K562 (cell line): ENCODE measurements around the gene OR10J1. TPM values are rescaled to one million over a fixed set of nuclear protein-coding genes. Genes with fewer than 3 reads are reported as not detected.

Experiments used
- ATAC-seq: fragments of 200-7000 bp; cut with Tn5 transposase; 3 replicates; pipeline ENCODE4 v1.9.1; 2020; ENCODE audit warnings: moderate library complexity
- BruUV-seq: library from RNA; stranded (reverse); fragments of 400-500 nt; replicated peaks from 2 replicates; lab custom pipeline; 2021; lab: Mats Ljungman, UMichigan
- CTCF ChIA-PET: fragments of 300-600 bp; formaldehyde crosslinking; extraction: SDS; loops from one replicate; lab custom pipeline; 2021; ENCODE audit warnings: low intra/inter-chr PET ratio; lab: Yijun Ruan, JAX
- POLR2A ChIA-PET: fragments of 300-600, 350-650 bp; sonication (Branson Sonifier 250); formaldehyde crosslinking; extraction: SDS; loops from one replicate; lab custom pipeline; 2021; ENCODE audit warnings: antibody characterized with exemption, inconsistent platforms; lab: Yijun Ruan, JAX
- DNase-seq, 4 experiments: peaks; one replicate each; pipeline versions ENCODE4 v3.0.0 to v3.0.0-alpha.2; 2011 to 2018; ENCODE audit warnings: low spot score in 3 of 4, mixed read lengths in 3 of 4; ENCODE audit errors: extremely low read depth in 1 of 4
- FAIRE-seq: peaks from 2 replicates; lab custom pipeline; 2011; peaks lifted over from hg19 to GRCh38; lab: Jason Lieb, UNC
- H2AFZ ChIP-seq: 2 replicates; pipeline ENCODE4 v1.6.0; 2011; ENCODE audit warnings: low read depth, low read length, control low read depth, inconsistent platforms
- H3K27ac ChIP-seq: fragments of 200-600 bp; 3 replicates; pipeline ENCODE4 v1.8.0; 2011; ENCODE audit warnings: low read depth, mild to moderate bottlenecking, control low read depth, inconsistent platforms, low read length, moderate library complexity, mixed read lengths; ENCODE audit errors: extremely low read depth
- H3K27me3 ChIP-seq, 2 experiments: fragments of 300-600 bp in 1 of 2; 2 replicates in 1 of 2; 3 replicates in 1 of 2; pipeline versions ENCODE4 v1.6.0 to v1.8.0; 2011; ENCODE audit warnings: inconsistent platforms in 2 of 2, low read length in 2 of 2, mild to moderate bottlenecking in 1 of 2, mixed read lengths in 1 of 2, moderate library complexity in 1 of 2; ENCODE audit not compliant: control insufficient read depth in 2 of 2, insufficient read depth in 2 of 2
- H3K36me3 ChIP-seq: fragments of 300-600 bp; 3 replicates; pipeline ENCODE4 v1.8.0; 2011; ENCODE audit warnings: mild to moderate bottlenecking, low read length, inconsistent platforms; ENCODE audit not compliant: control insufficient read depth, insufficient read depth
- H3K4me1 ChIP-seq, 2 experiments: fragments of 200-600 bp in 1 of 2; replicated peaks in 1 of 2; 2 replicates in 1 of 2; 3 replicates in 1 of 2; pipeline versions ENCODE4 v1.5.1 to v1.8.0; 2011; ENCODE audit warnings: inconsistent platforms in 2 of 2, low read length in 2 of 2, mild to moderate bottlenecking in 1 of 2, mixed read lengths in 1 of 2, moderate library complexity in 1 of 2; ENCODE audit not compliant: control insufficient read depth in 2 of 2, insufficient read depth in 2 of 2
- H3K4me2 ChIP-seq: 2 replicates; pipeline ENCODE4 v1.6.1; 2011; ENCODE audit warnings: low read length, control low read depth, inconsistent platforms, mixed read lengths; ENCODE audit not compliant: insufficient read depth
- H3K4me3 ChIP-seq: fragments of 200-600 bp; sonication (generic), shearing (Covaris generic); 2 replicates; pipeline ENCODE4 v1.5.1; 2016; ENCODE audit warnings: control low read depth, inconsistent platforms
- H3K79me2 ChIP-seq: fragments of 200-600 bp; 3 replicates; pipeline ENCODE4 v1.8.0; 2011; ENCODE audit warnings: low read length, inconsistent platforms; ENCODE audit not compliant: control insufficient read depth, insufficient read depth
- H3K9ac ChIP-seq, 2 experiments: 2 replicates each; pipeline versions ENCODE4 v1.6.0 to v1.6.1; 2011; ENCODE audit warnings: low read depth in 2 of 2, low read length in 2 of 2, control low read depth in 1 of 2, inconsistent platforms in 1 of 2, mild to moderate bottlenecking in 1 of 2, mixed read lengths in 1 of 2; ENCODE audit not compliant: insufficient read depth in 1 of 2
- H3K9me1 ChIP-seq: one replicate; pipeline ENCODE4 v1.6.0; 2011; ENCODE audit warnings: inconsistent platforms, mild to moderate bottlenecking, low read length, moderate library complexity; ENCODE audit not compliant: control insufficient read depth, insufficient read depth
- H3K9me3 ChIP-seq: replicated peaks from 2 replicates; pipeline ENCODE4 v1.5.1; 2011; ENCODE audit warnings: low read depth, low read length, inconsistent platforms; ENCODE audit not compliant: control insufficient read depth, insufficient read depth
- H4K20me1 ChIP-seq: replicated peaks from 2 replicates; pipeline ENCODE4 v1.6.1; 2011; ENCODE audit warnings: low read length, inconsistent platforms, mixed read lengths; ENCODE audit not compliant: control insufficient read depth, insufficient read depth
- C11orf30 ChIP-seq: fragments of 450-650 bp; IDR thresholded peaks from 2 replicates; pipeline ENCODE4 v1.6.1; 2016; ENCODE audit warnings: low read depth, mild to moderate bottlenecking
- DACH1 ChIP-seq: fragments of 450-650 bp; IDR thresholded peaks from 2 replicates; pipeline ENCODE4 v1.6.1; 2018; ENCODE audit not compliant: partially characterized antibody
- FOSL1 ChIP-seq: fragments of 200-800 bp; sonication (Bioruptor generic); conservative IDR thresholded peaks from 2 replicates; pipeline ENCODE4 v1.6.1; 2016; ENCODE audit warnings: missing genetic modification characterization, missing compliant biosample characterization
- LEF1 ChIP-seq: fragments of 450-650 bp; IDR thresholded peaks from 2 replicates; pipeline ENCODE4 v1.6.1; 2016; ENCODE audit warnings: mild to moderate bottlenecking
- MYC ChIP-seq, 2 experiments: fragments of 250-450 bp in 1 of 2; sonication (Bioruptor Pico) in 1 of 2; IDR thresholded peaks; 2 replicates each; pipeline versions ENCODE4 v1.5.1 to v1.6.1; 2012 to 2021; ENCODE audit warnings: low read depth in 2 of 2, borderline replicate concordance in 1 of 2, improper control_type of control experiment in 1 of 2, low read length in 1 of 2, mild to moderate bottlenecking in 1 of 2, moderate library complexity in 1 of 2
- NFXL1 ChIP-seq: fragments of 450-650 bp; formaldehyde crosslinking; IDR thresholded peaks from 2 replicates; pipeline ENCODE4 v1.4.0; 2021; ENCODE audit warnings: mild to moderate bottlenecking
- SIX5 ChIP-seq, 2 experiments: IDR thresholded peaks; 2 replicates each; pipeline ENCODE4 v1.6.1; 2011; ENCODE audit warnings: low read length in 2 of 2, borderline replicate concordance in 1 of 2, low read depth in 1 of 2, mild to moderate bottlenecking in 1 of 2, moderate library complexity in 1 of 2; ENCODE audit not compliant: insufficient read depth in 1 of 2
- TAF9B ChIP-seq: fragments of 450-650 bp; IDR thresholded peaks from 2 replicates; pipeline ENCODE4 v1.6.1; 2018; ENCODE audit warnings: mild to moderate bottlenecking; ENCODE audit not compliant: partially characterized antibody
- TCFL5 ChIP-seq: fragments of 250-450 bp; sonication (Bioruptor Pico); conservative IDR thresholded peaks from 2 replicates; pipeline ENCODE4 v1.6.1; 2021; ENCODE audit warnings: mild to moderate bottlenecking, moderate library complexity, matching md5 sums
- ZNF184 ChIP-seq: sonication (generic); formaldehyde crosslinking; IDR thresholded peaks from 2 replicates; pipeline ENCODE4 v1.5.0; 2020; ENCODE audit warnings: missing genetic modification reagents
- ZNF316 ChIP-seq: fragments of 450-650 bp; IDR thresholded peaks from 2 replicates; pipeline ENCODE4 v1.6.1; 2016
- ZNF75A ChIP-seq: fragments of 450-650 bp; formaldehyde crosslinking; IDR thresholded peaks from 2 replicates; pipeline ENCODE4 v1.4.0; 2020; ENCODE audit warnings: mild to moderate bottlenecking
- WGBS: fragments of 100-300 bp; shearing (Covaris generic); methylation state at CpG from one replicate; pipeline ENCODE4 v1.1.6; 2016; ENCODE audit warnings: low coverage, mixed read lengths; ENCODE audit not compliant: insufficient coverage; ENCODE audit errors: missing lambda C conversion rate; 5-methylcytosine and 5-hydroxymethylcytosine counted together
- in situ Hi-C: fragments of 300-500 bp; cut with MboI; formaldehyde crosslinking; loops from 4 replicates; pipeline ENCODE4 v1.15.0; 2018; ENCODE audit warnings: inconsistent platforms, mixed read lengths
- intact Hi-C: fragments of 100-400 bp; cut with micrococcal nuclease; formaldehyde crosslinking; loops from 2 replicates; pipeline ENCODE4 v1.14.2; 2022
- polyA plus RNA-seq, 8 experiments: library from polyadenylated mRNA; depleted of rRNA in 4 of 8; stranded (reverse) in 5 of 8; unstranded in 3 of 8; fragments of >200 nt; fragmentation: Nextera tagmentation in 2 of 8; fragmentation: Illumina TruSeq in 1 of 8; extraction: Ambion mirVana in 2 of 8; extraction: Trizol in 1 of 8; gene quantifications; 2 replicates each; pipeline versions ENCODE4 v1.2.1 to v1.2.3, GENCODE V29; 2011 to 2014; ENCODE audit warnings: inconsistent platforms in 1 of 8, missing spikeins in 1 of 8
- total RNA-seq, 7 experiments: library from RNA; depleted of rRNA in 6 of 7; stranded (reverse); fragments of >200 nt in 6 of 7; fragmentation: Illumina TruSeq in 2 of 7; extraction: Trizol in 2 of 7; gene quantifications; 2 replicates each; pipeline versions ENCODE4 v1.2.1 to v1.2.3, GENCODE V29; 2011 to 2021; ENCODE audit warnings: low replicate concordance in 1 of 7
- TF ChIP-seq, protein P1 (sequence below): IDR thresholded peaks from 2 replicates; pipeline ENCODE4 v1.6.1; 2011; ENCODE audit warnings: borderline replicate concordance, low read depth, mild to moderate bottlenecking, moderate library complexity, low read length; ENCODE audit not compliant: insufficient read depth, poor library complexity, severe bottlenecking
- TF ChIP-seq, protein P2 (sequence below): IDR thresholded peaks from 2 replicates; pipeline ENCODE4 v1.6.1; 2011; ENCODE audit not compliant: insufficient read length; ENCODE audit errors: extremely low read depth

OR10J1 gene
- total and polyA plus RNA-seq, 9 of the 15 experiments (the other 6 are each of a cell fraction or from before 2014, with no cell fraction given): not detected

DNA sequence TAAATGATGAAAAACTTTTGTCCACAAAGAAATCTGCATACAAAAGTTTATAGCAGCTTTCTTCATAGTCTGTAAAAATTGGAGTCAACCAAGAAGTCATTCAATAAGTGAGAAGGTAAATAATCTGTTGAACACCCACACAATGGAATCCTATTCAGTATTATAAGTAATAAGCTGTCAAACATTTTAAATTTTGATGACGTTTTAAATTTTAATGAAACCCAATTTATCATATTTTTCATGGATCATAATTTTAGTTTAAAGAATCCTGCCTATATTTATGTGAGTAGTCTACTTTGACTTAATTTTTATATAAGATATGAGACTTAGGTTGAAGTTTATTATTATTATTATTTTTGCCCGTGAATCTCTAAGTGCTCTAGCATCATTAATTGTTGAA, 20.0 kb downstream of the OR10J1 start:
- intact Hi-C loops: no loop called here
- H3K9me1 ChIP-seq: no peaks in the 10 kb centered on the region
- H3K36me3 ChIP-seq: no peaks in the 10 kb centered on the region
- H3K4me1 ChIP-seq: no peaks in the 10 kb centered on the region
- no peak overlapping the region for H3K9ac ChIP-seq
- H3K4me3 ChIP-seq: no peak overlapping the region
- no peak overlapping the region for H3K27ac ChIP-seq
- no peak overlapping the region for H3K4me2 ChIP-seq
- no peaks in the 10 kb centered on the region for H4K20me1 ChIP-seq
- POLR2A ChIA-PET: no interaction called here
- TF ChIP-seq, protein P1, sequence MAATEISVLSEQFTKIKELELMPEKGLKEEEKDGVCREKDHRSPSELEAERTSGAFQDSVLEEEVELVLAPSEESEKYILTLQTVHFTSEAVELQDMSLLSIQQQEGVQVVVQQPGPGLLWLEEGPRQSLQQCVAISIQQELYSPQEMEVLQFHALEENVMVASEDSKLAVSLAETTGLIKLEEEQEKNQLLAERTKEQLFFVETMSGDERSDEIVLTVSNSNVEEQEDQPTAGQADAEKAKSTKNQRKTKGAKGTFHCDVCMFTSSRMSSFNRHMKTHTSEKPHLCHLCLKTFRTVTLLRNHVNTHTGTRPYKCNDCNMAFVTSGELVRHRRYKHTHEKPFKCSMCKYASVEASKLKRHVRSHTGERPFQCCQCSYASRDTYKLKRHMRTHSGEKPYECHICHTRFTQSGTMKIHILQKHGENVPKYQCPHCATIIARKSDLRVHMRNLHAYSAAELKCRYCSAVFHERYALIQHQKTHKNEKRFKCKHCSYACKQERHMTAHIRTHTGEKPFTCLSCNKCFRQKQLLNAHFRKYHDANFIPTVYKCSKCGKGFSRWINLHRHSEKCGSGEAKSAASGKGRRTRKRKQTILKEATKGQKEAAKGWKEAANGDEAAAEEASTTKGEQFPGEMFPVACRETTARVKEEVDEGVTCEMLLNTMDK: no peak
- TF ChIP-seq LEF1 (no peak), ZNF316 (peak; percentile 63), C11orf30 (peak; percentile 16; the same call in 1 of the 2 replicates)
- no peak overlapping the region for H2AFZ ChIP-seq
- H3K9me3 ChIP-seq: no peaks in the 10 kb centered on the region
- no peaks in the 10 kb centered on the region for H3K27me3 ChIP-seq
- no peaks in the 10 kb centered on the region for H3K79me2 ChIP-seq
- FAIRE-seq (no peak), ATAC-seq (no peak), DNase-seq (no peak)
- BruUV-seq: no TSS peak
- in situ Hi-C loops: no loop called here
- CTCF ChIA-PET: no interaction called here
- 4% methylated on average over 2 of the region's 2 CpGs for WGBS

DNA sequence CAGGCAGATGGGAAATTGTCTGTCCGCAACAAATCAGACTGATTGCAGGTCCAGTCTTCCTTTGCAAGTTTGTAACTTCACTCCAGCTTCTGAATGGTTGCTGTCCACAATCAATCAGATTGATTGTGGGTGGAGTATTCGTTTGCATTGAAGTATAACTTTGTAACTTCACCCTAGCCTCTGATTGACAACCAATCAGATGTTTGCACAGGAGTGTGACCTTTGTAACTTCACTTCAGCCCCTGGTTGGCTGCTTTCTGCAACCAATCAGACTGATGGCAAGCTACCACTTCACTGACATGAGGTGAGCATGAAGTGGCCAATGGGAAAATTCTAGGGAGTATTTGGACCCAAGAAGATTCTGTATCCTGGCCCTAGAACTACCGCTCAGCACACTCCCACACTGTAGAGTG, 25.7 kb downstream of the OR10J1 start:
- no TSS peak for BruUV-seq
- 0% methylated on average over 3 of the region's 3 CpGs for WGBS
- Histone ChIP-seq H3K4me2 (no peak overlapping the region), H3K4me3 (no peak overlapping the region), H3K79me2 (no peaks in the 10 kb centered on the region), H3K27ac (no peak overlapping the region), H3K36me3 (no peaks in the 10 kb centered on the region), H3K27me3 (no peaks in the 10 kb centered on the region), H4K20me1 (no peaks in the 10 kb centered on the region), H3K9me1 (no peaks in the 10 kb centered on the region), H2AFZ (no peak overlapping the region), H3K9ac (no peak overlapping the region), H3K9me3 (0 out of 2 replicates have a peak, but pooled peaks cover 2% of the 10 kb centered on the region), H3K4me1 (no peaks in the 10 kb centered on the region)
- POLR2A ChIA-PET: no interaction called here
- CTCF ChIA-PET: no interaction called here
- intact Hi-C loops: no loop called here
- no peak for DNase-seq
- ATAC-seq: no peak
- no peak for FAIRE-seq
- in situ Hi-C loops: no loop called here
- TF ChIP-seq ZNF75A (CRISPR knock-in tag): no peak
- no peak for TF ChIP-seq FOSL1 (tag)
- no peak for TF ChIP-seq TAF9B
- TF ChIP-seq SIX5 (IDR thresholded peaks at IDR 0.05; ENCODE audit: borderline replicate concordance in 1 of 2, insufficient read depth in 1 of 2, low read depth in 1 of 2, low read length in 2 of 2): no peak
- no peak for TF ChIP-seq TCFL5 (CRISPR knock-in tag)
- TF ChIP-seq NFXL1 (CRISPR knock-in tag): no peak
- TF ChIP-seq MYC (IDR thresholded peaks at IDR 0.05; ENCODE audit: low read depth, low read length): no peak
- TF ChIP-seq MYC (CRISPR knock-in tag; IDR thresholded peaks at IDR 0.05; ENCODE audit: borderline replicate concordance, low read depth): no peak
- no peak for TF ChIP-seq ZNF184
- no peak for TF ChIP-seq DACH1
- TF ChIP-seq, protein P2, sequence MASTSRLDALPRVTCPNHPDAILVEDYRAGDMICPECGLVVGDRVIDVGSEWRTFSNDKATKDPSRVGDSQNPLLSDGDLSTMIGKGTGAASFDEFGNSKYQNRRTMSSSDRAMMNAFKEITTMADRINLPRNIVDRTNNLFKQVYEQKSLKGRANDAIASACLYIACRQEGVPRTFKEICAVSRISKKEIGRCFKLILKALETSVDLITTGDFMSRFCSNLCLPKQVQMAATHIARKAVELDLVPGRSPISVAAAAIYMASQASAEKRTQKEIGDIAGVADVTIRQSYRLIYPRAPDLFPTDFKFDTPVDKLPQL: no peak
